Lower lobe of right lung (tissue), 2 donors: ENCODE data around the gene ZFX. TPM values are rescaled to one million over a fixed set of nuclear protein-coding genes. Genes with fewer than 3 reads are reported as not detected.

Source experiments
- ATAC-seq, 2 donors: fragments of 200-7000 bp; cut with Tn5 transposase; one replicate each; pipeline ENCODE4 v1.9.1; 2020 to 2022; ENCODE audit warnings: mild to moderate bottlenecking in 2 of 2, moderate library complexity in 2 of 2
- DNase-seq: peaks from one replicate; pipeline ENCODE4 v3.0.0-alpha.2; 2020
- H3K27ac ChIP-seq: fragments of 200-600 bp; one replicate; pipeline ENCODE4 v1.8.0; 2022
- H3K27me3 ChIP-seq: fragments of 200-600 bp; one replicate; pipeline ENCODE4 v1.8.0; 2022; ENCODE audit warnings: low read depth
- H3K36me3 ChIP-seq: fragments of 200-600 bp; one replicate; pipeline ENCODE4 v1.8.0; 2022; ENCODE audit warnings: mild to moderate bottlenecking
- H3K4me1 ChIP-seq: fragments of 200-600 bp; one replicate; pipeline ENCODE4 v1.8.0; 2022
- H3K4me3 ChIP-seq: fragments of 200-600 bp; one replicate; pipeline ENCODE4 v1.8.0; 2022; ENCODE audit warnings: mild to moderate bottlenecking
- H3K9me3 ChIP-seq: fragments of 200-600 bp; one replicate; pipeline ENCODE4 v1.8.0; 2022
- intact Hi-C: fragments of 100-400 bp; cut with DNase I; formaldehyde crosslinking; loops from one replicate; pipeline ENCODE4 v1.11.0; 2022
- total RNA-seq: library from RNA; stranded (reverse); fragmentation: NEBNext Ultra II Directional; extraction: Animal tissue kit (Norgen Biotek cat#: 25700); gene quantifications from one replicate; pipeline ENCODE4 v1.2.1, GENCODE V29; 2021
- TF ChIP-seq, protein P1 (sequence below): fragments of 200-600 bp; IDR thresholded peaks from one replicate; pipeline ENCODE4 v1.8.0; 2022; ENCODE audit warnings: antibody characterized with exemption, mild to moderate bottlenecking
- donor health status: DM: no; HTN: yes; CAD: no; lungs with severe emphysema.

ZFX gene
- total RNA-seq, 1 donor from 2014 or later = 39.1 TPM

DNA sequence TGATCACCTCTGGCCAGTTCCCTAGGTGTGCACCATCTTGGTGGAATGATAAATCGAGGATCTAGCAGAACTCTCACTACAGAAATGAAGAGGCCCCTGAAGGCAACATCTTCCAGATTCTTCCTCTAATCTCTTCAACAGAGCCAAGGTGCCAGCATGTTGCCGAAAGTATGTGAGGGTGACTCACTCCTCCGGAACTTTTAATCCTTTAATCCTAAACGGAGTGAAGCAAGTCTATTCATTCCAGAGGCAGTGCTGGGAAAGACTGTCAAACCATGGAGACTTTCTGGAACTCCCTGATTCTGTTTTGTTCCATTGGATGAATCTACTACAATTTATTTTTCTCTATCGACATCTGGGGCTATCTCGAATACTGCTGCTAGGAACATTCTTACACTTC is 95.7 kb downstream of the ZFX start:
- TF ChIP-seq, protein P1, sequence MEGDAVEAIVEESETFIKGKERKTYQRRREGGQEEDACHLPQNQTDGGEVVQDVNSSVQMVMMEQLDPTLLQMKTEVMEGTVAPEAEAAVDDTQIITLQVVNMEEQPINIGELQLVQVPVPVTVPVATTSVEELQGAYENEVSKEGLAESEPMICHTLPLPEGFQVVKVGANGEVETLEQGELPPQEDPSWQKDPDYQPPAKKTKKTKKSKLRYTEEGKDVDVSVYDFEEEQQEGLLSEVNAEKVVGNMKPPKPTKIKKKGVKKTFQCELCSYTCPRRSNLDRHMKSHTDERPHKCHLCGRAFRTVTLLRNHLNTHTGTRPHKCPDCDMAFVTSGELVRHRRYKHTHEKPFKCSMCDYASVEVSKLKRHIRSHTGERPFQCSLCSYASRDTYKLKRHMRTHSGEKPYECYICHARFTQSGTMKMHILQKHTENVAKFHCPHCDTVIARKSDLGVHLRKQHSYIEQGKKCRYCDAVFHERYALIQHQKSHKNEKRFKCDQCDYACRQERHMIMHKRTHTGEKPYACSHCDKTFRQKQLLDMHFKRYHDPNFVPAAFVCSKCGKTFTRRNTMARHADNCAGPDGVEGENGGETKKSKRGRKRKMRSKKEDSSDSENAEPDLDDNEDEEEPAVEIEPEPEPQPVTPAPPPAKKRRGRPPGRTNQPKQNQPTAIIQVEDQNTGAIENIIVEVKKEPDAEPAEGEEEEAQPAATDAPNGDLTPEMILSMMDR = no peak
- no peak for DNase-seq

DNA sequence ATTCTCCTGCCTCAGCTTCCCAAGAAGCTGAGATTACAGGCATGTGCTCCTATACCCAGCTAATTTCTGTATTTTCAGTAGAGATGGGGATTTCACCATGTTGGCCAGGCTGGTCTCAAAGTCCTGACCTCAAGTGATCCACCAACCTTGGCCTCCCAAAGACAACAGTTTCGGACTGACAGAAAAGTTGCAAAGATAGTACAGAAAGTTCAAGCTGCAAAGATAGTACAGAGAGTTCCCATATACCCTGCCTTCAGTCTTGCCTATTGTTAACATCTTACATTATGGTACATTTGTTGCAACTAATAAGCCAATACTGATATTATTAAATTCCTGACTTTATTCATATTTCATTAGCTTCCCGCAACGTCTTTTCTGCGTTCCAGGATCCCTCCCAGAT is 98.5 kb downstream of the ZFX start:
- intact Hi-C loops = no loop called here

More for the DNA sequence above, 95.7 kb downstream of the ZFX start:
- Histone ChIP-seq H3K4me1 (no peaks in the 10 kb centered on the region), H3K9me3 (no peaks in the 10 kb centered on the region), H3K4me3 (no peak overlapping the region), H3K27me3 (no peaks in the 10 kb centered on the region), H3K36me3 (no peaks in the 10 kb centered on the region), H3K27ac (no peak overlapping the region)
- no peak for ATAC-seq
- intact Hi-C loops = no loop called here

DNA sequence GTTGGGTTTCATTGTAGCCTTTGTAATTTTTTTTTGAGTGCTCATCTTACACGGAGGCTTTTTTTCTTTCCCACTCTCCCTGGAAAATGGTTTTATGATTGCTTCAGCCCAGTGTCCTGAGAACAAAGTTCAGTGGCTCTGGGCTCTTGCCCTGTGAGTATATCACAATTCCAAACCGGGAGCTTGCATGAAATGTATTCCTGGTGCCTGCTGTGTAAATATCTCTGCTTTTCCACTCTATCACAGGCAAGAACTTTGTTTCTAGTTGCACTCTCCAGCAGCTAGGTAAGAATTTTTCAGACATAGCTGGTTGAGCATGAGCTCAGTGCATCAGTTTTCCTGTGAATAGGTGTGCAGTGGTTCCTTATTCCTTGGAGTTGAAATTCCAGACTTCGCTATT is 103.5 kb downstream of the ZFX start:
- H3K27ac ChIP-seq = no peak overlapping the region
- TF ChIP-seq, protein P1 = no peak
- intact Hi-C loops = no loop called here
- H3K4me3 ChIP-seq = no peak overlapping the region
- no peaks in the 10 kb centered on the region for H3K4me1 ChIP-seq
- DNase-seq (no peak), ATAC-seq (no peak)
- no peaks in the 10 kb centered on the region for H3K9me3 ChIP-seq
- H3K27me3 ChIP-seq = no peaks in the 10 kb centered on the region
- H3K36me3 ChIP-seq = no peaks in the 10 kb centered on the region

More for the DNA sequence above, 98.5 kb downstream of the ZFX start:
- Histone ChIP-seq H3K27ac (no peak overlapping the region), H3K9me3 (no peaks in the 10 kb centered on the region), H3K27me3 (no peaks in the 10 kb centered on the region), H3K4me3 (no peak overlapping the region), H3K4me1 (no peaks in the 10 kb centered on the region), H3K36me3 (no peaks in the 10 kb centered on the region)
- DNase-seq (no peak), ATAC-seq (no peak)
- TF ChIP-seq, protein P1 = no peak

DNA sequence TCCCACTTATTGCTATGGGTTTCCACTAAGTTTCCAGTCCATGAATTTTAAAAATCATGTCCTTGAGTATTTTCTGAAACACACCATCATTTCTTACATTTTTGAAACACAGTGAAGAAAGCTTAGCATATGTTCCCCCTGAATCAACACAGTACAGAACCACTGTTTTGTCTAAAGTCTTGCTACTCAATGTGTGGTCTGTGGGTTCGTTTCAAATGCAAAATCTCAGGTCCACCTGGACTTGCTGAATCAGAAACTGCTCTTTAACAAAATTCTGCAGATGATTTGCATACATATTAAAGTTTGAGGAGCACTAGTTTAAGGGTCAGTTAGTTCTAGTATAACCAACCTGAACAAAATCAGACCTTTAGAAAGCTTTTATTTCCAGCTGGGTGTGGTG is 103.9 kb downstream of the ZFX start:
- H3K27ac ChIP-seq = no peak overlapping the region
- H3K27me3 ChIP-seq = no peaks in the 10 kb centered on the region
- no peak for DNase-seq
- TF ChIP-seq, protein P1 = no peak
- intact Hi-C loops = no loop called here
- H3K4me1 ChIP-seq = no peaks in the 10 kb centered on the region
- no peak overlapping the region for H3K4me3 ChIP-seq
- H3K9me3 ChIP-seq = no peaks in the 10 kb centered on the region
- no peak for ATAC-seq
- no peaks in the 10 kb centered on the region for H3K36me3 ChIP-seq

DNA sequence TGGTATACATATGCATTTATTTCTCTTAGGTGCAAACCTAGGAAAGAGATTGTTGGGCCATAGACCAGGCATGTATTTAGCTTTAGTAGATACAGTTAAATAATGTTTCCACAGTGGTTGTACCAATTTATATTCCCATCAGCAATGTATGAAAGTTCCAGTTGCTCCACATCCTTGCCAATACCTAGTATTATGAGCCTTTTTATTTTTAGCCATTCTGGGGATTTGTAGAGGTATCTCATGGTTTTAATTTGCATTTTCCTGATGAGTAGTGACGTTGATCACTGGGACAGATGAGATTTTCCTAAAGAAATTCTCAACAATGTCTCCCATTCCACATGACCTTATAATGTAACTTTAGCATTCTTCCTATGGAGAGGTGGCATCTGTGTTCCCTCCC is 107.5 kb downstream of the ZFX start:
- H3K4me1 ChIP-seq = no peaks in the 10 kb centered on the region
- no peak for DNase-seq
- TF ChIP-seq, protein P1 = no peak
- intact Hi-C loops = no loop called here
- no peaks in the 10 kb centered on the region for H3K36me3 ChIP-seq
- H3K9me3 ChIP-seq = no peaks in the 10 kb centered on the region
- no peak overlapping the region for H3K4me3 ChIP-seq
- H3K27me3 ChIP-seq = no peaks in the 10 kb centered on the region
- H3K27ac ChIP-seq = no peak overlapping the region
- ATAC-seq = no peak
